HCT116 (cell line): ENCODE measurements around the gene WDR89.

Source experiments
- CBX3 ChIP-seq: IDR thresholded peaks from 2 replicates; pipeline ENCODE4 v1.6.1; 2012; ENCODE audit warnings: low read depth
- CTCF ChIP-seq, 3 experiments: fragments of 200-600 bp in 1 of 3; sonication (generic) in 1 of 3; IDR thresholded peaks in 2 of 3; conservative IDR thresholded peaks in 1 of 3; 2 replicates each; pipeline ENCODE4 v1.5.1; 2012 to 2017; ENCODE audit warnings: low read depth in 2 of 3, low read length in 2 of 3, antibody characterized with exemption in 1 of 3, borderline replicate concordance in 1 of 3, control low read depth in 1 of 3, mild to moderate bottlenecking in 1 of 3, mixed read lengths in 1 of 3, mixed run types in 1 of 3, moderate library complexity in 1 of 3; ENCODE audit not compliant: insufficient read depth in 1 of 3
- ELF1 ChIP-seq: IDR thresholded peaks from 2 replicates; pipeline ENCODE4 v1.6.1; 2012; ENCODE audit warnings: low read depth, borderline replicate concordance
- EZH2 ChIP-seq: fragments of 200-600 bp; sonication (generic); IDR thresholded peaks from 2 replicates; pipeline ENCODE4 v1.6.1; 2017; ENCODE audit warnings: antibody characterized with exemption, mixed run types
- JUND ChIP-seq: IDR thresholded peaks from 2 replicates; pipeline ENCODE4 v1.6.1; 2012
- MAX ChIP-seq: IDR thresholded peaks from 2 replicates; pipeline ENCODE4 v1.6.1; 2012
- POLR2A ChIP-seq: IDR thresholded peaks from 2 replicates; pipeline ENCODE4 v1.7.0; 2011; ENCODE audit warnings: borderline replicate concordance; ENCODE audit not compliant: insufficient read depth, insufficient read length; ENCODE audit errors: extremely low read depth
- POLR2AphosphoS5 ChIP-seq: IDR thresholded peaks from 2 replicates; pipeline ENCODE4 v1.6.1; 2011; ENCODE audit warnings: mild to moderate bottlenecking, low read depth, low read length, moderate library complexity
- RAD21 ChIP-seq: IDR thresholded peaks from 2 replicates; pipeline ENCODE4 v1.6.1; 2012; ENCODE audit warnings: low read depth, mild to moderate bottlenecking
- SP1 ChIP-seq: IDR thresholded peaks from 2 replicates; pipeline ENCODE4 v1.6.1; 2012; ENCODE audit warnings: low read depth
- SRF ChIP-seq: IDR thresholded peaks from 2 replicates; pipeline ENCODE4 v1.6.1; 2012; ENCODE audit warnings: low read depth
- YY1 ChIP-seq: IDR thresholded peaks from 2 replicates; pipeline ENCODE4 v1.6.1; 2011; ENCODE audit warnings: low read length, low read depth, moderate library complexity, mild to moderate bottlenecking; ENCODE audit not compliant: insufficient replicate concordance; ENCODE audit errors: extremely low read depth
- ZFX ChIP-seq: fragments of 450-650 bp; IDR thresholded peaks from 2 replicates; pipeline ENCODE4 v1.6.1; 2017
- ZNF274 ChIP-seq: fragments of 200-500 bp; sonication (Bioruptor generic); IDR thresholded peaks from 2 replicates; pipeline ENCODE4 v1.6.1; 2014; ENCODE audit warnings: mild to moderate bottlenecking, low read depth, low read length, inconsistent platforms

GRCh38 chr14:63611078-63611477, 30.6 kb downstream of the WDR89 start:
- no peak for TF ChIP-seq CTCF (IDR thresholded peaks at IDR 0.05 in 2 of 3, conservative IDR thresholded peaks at IDR 0.05 in 1 of 3; ENCODE audit: borderline replicate concordance in 1 of 3, insufficient read depth in 1 of 3, low read depth in 2 of 3, low read length in 2 of 3)
- no peak for TF ChIP-seq POLR2AphosphoS5
- TF ChIP-seq SP1 = no peak
- no peak for TF ChIP-seq EZH2
- TF ChIP-seq ZNF274 = no peak
- no peak for TF ChIP-seq YY1
- TF ChIP-seq RAD21 = no peak
- no peak for TF ChIP-seq SRF
- no peak for TF ChIP-seq CBX3
- TF ChIP-seq POLR2A = no peak
- TF ChIP-seq JUND = no peak
- no peak for TF ChIP-seq ZFX
- TF ChIP-seq ELF1 = no peak
- TF ChIP-seq MAX = no peak
